Keratinocyte (primary cell): ENCODE results near the gene CEP131. TPM values are rescaled to one million over a fixed set of nuclear protein-coding genes. Genes with fewer than 3 reads are reported as not detected.

Source experiments
- DNase-seq: peaks from one replicate; pipeline ENCODE4 v3.0.0-alpha.2; 2011; ENCODE audit warnings: low read depth, missing footprints, low spot score
- FAIRE-seq: peaks from 2 replicates; lab custom pipeline; 2011; peaks lifted over from hg19 to GRCh38; lab: Jason Lieb, UNC
- H2AFZ ChIP-seq: 2 replicates; pipeline ENCODE4 v1.6.0; 2012; ENCODE audit warnings: low read length, control low read depth, inconsistent platforms; ENCODE audit not compliant: control insufficient read depth
- H3K27ac ChIP-seq: 2 replicates; pipeline ENCODE4 v1.5.1; 2011; ENCODE audit warnings: low read length; ENCODE audit not compliant: control insufficient read depth, insufficient read depth
- H3K27me3 ChIP-seq: 3 replicates; pipeline ENCODE4 v1.6.0; 2011; ENCODE audit warnings: low read length; ENCODE audit not compliant: control insufficient read depth, insufficient read depth; ENCODE audit errors: extremely low read depth
- H3K36me3 ChIP-seq, 2 experiments: 2 replicates in 1 of 2; 3 replicates in 1 of 2; pipeline ENCODE4 v1.5.1; 2011; ENCODE audit warnings: low read length in 2 of 2, mild to moderate bottlenecking in 1 of 2; ENCODE audit not compliant: control insufficient read depth in 2 of 2, insufficient read depth in 2 of 2; ENCODE audit errors: extremely low read depth in 1 of 2
- H3K4me1 ChIP-seq: 3 replicates; pipeline ENCODE4 v1.5.1; 2011; ENCODE audit warnings: low read length; ENCODE audit not compliant: control insufficient read depth, insufficient read depth; ENCODE audit errors: extremely low read depth
- H3K4me2 ChIP-seq: 3 replicates; pipeline ENCODE4 v1.6.0; 2011; ENCODE audit warnings: low read depth, low read length; ENCODE audit not compliant: control insufficient read depth, insufficient read depth; ENCODE audit errors: extremely low read depth
- H3K4me3 ChIP-seq, 3 experiments: fragments of 200-600 bp in 1 of 3; sonication (generic) in 1 of 3; 2 replicates in 2 of 3; 3 replicates in 1 of 3; pipeline ENCODE4 v1.5.1; 2011 to 2016; ENCODE audit warnings: low read length in 3 of 3, mild to moderate bottlenecking in 3 of 3, control low read depth in 2 of 3, inconsistent platforms in 1 of 3, low read depth in 1 of 3, mixed read lengths in 1 of 3, mixed run types in 1 of 3, moderate library complexity in 1 of 3; ENCODE audit not compliant: control insufficient read depth in 2 of 3, insufficient read depth in 2 of 3; ENCODE audit errors: extremely low read depth in 1 of 3
- H3K79me2 ChIP-seq: 2 replicates; pipeline ENCODE4 v1.6.0; 2012; ENCODE audit warnings: low read length; ENCODE audit not compliant: control insufficient read depth, insufficient read depth
- H3K9ac ChIP-seq: 3 replicates; pipeline ENCODE4 v1.6.0; 2011; ENCODE audit warnings: low read length; ENCODE audit not compliant: control insufficient read depth, insufficient read depth; ENCODE audit errors: extremely low read depth
- H3K9me1 ChIP-seq: 3 replicates; pipeline ENCODE4 v1.6.0; 2011; ENCODE audit warnings: low read length; ENCODE audit not compliant: control insufficient read depth, insufficient read depth; ENCODE audit errors: extremely low read depth
- H3K9me3 ChIP-seq: 2 replicates; pipeline ENCODE4 v1.5.1; 2012; ENCODE audit warnings: low read depth, low read length; ENCODE audit not compliant: control insufficient read depth
- H4K20me1 ChIP-seq: 3 replicates; pipeline ENCODE4 v1.6.0; 2011; ENCODE audit warnings: low read length; ENCODE audit not compliant: control insufficient read depth, insufficient read depth; ENCODE audit errors: extremely low read depth
- EZH2 ChIP-seq: IDR thresholded peaks from one replicate; pipeline ENCODE4 v1.6.1; 2012; ENCODE audit warnings: inconsistent platforms, mild to moderate bottlenecking, low read length, moderate library complexity
- dilution Hi-C: fragments of 300-500 bp; cut with MboI; formaldehyde crosslinking; loops from one replicate; pipeline ENCODE4 v1.7.0; 2020; ENCODE audit warnings: low sequenced_read_pairs; ENCODE audit not compliant: extremely low pct_ligation_motif_present
- polyA plus RNA-seq, 5 experiments: library from polyadenylated mRNA; depleted of rRNA in 3 of 5; stranded (reverse) in 3 of 5; stranded (forward) in 1 of 5; unstranded in 1 of 5; fragments of >200 nt; gene quantifications; 1 replicate in 1 of 5; 2 replicates in 3 of 5; 3 replicates in 1 of 5; pipeline versions ENCODE4 v1.2.1 to v1.2.3, GENCODE V29; 2011 to 2012; ENCODE audit warnings: missing spikeins in 2 of 5, low read depth in 1 of 5, low replicate concordance in 1 of 5
- TF ChIP-seq, protein P1 (sequence below), 3 experiments: IDR thresholded peaks in 1 of 3; conservative IDR thresholded peaks in 1 of 3; optimal IDR thresholded peaks in 1 of 3; 2 replicates in 2 of 3; 3 replicates in 1 of 3; pipeline versions ENCODE3 to v1.5.1; 2011; ENCODE audit warnings: low read length in 3 of 3, mild to moderate bottlenecking in 3 of 3, moderate library complexity in 2 of 3, control low read depth in 1 of 3, inconsistent platforms in 1 of 3; ENCODE audit not compliant: insufficient read depth in 2 of 3; ENCODE audit errors: extremely low read depth in 1 of 3

Gene CEP131
- polyA plus RNA-seq, 1 donor (not counting 4 experiments of a cell fraction or from before 2014, with no cell fraction given), result 2.6 TPM

DNA sequence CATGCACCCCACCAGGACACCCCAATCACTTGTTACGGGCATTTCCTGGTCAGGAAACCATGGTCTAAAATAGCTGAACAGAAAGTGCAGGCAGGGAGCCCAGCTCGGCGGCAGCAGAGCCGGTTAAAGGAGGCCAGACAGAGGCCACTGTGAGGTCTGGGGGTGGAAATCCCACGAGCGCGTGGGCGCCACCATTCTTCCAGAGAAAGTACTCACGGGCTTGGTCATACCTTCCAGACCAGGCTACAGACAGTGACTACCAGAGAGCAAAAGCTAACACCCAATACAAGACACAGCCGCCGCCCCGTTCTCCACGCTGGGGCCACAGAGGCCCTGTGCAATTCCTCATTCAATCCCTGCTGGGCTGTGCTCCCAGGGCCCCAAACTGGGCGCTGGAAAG lies 11.9 kb downstream of the CEP131 start:
- no peaks in the 10 kb centered on the region for H3K9me1 ChIP-seq
- no peaks in the 10 kb centered on the region for H3K9me3 ChIP-seq
- TF ChIP-seq, protein P1, sequence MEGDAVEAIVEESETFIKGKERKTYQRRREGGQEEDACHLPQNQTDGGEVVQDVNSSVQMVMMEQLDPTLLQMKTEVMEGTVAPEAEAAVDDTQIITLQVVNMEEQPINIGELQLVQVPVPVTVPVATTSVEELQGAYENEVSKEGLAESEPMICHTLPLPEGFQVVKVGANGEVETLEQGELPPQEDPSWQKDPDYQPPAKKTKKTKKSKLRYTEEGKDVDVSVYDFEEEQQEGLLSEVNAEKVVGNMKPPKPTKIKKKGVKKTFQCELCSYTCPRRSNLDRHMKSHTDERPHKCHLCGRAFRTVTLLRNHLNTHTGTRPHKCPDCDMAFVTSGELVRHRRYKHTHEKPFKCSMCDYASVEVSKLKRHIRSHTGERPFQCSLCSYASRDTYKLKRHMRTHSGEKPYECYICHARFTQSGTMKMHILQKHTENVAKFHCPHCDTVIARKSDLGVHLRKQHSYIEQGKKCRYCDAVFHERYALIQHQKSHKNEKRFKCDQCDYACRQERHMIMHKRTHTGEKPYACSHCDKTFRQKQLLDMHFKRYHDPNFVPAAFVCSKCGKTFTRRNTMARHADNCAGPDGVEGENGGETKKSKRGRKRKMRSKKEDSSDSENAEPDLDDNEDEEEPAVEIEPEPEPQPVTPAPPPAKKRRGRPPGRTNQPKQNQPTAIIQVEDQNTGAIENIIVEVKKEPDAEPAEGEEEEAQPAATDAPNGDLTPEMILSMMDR (optimal IDR thresholded peaks at IDR 0.05 in 1 of 3, IDR thresholded peaks at IDR 0.05 in 1 of 3, conservative IDR thresholded peaks at IDR 0.05 in 1 of 3; ENCODE audit: extremely low read depth in 1 of 3, insufficient read depth in 2 of 3, low read length in 3 of 3), result no peak
- no peak for TF ChIP-seq EZH2
- H3K36me3 ChIP-seq, result peaks cover 0 to 5% of the 10 kb centered on the region in 2 experiments
- H3K79me2 ChIP-seq, result no peaks in the 10 kb centered on the region
- no peaks in the 10 kb centered on the region for H3K27me3 ChIP-seq
- no peak overlapping the region for H2AFZ ChIP-seq
- H3K4me3 ChIP-seq, result no peak overlapping the region
- no peaks in the 10 kb centered on the region for H3K4me1 ChIP-seq
- dilution Hi-C loops, result no loop called here
- FAIRE-seq, result no peak
- DNase-seq, result no peak
- H3K9ac ChIP-seq, result no peak overlapping the region
- H3K4me2 ChIP-seq, result no peak overlapping the region
- no peaks in the 10 kb centered on the region for H4K20me1 ChIP-seq
- H3K27ac ChIP-seq, result no peak overlapping the region

DNA sequence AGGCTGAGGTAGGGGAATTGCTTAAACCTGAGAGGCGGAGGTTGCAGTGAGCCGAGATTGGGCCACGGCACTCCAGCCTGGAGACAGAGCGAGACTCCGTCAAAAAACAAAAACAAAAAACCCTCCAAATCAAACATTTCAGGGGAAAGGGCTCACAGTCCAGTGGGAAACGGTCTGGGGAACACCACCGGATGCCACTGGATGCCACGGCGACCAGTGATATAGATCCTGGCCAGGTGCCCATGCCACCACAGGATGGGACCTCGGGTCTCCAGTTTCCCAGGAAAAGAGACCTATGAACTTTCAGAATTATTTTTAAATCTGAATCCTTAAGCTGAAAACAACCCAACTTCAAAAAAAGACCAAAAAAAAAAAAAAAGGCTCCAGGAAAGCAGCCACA lies 12.3 kb downstream of the CEP131 start:
- no peaks in the 10 kb centered on the region for H4K20me1 ChIP-seq
- H3K4me2 ChIP-seq, result no peak overlapping the region
- no peaks in the 10 kb centered on the region for H3K79me2 ChIP-seq
- TF ChIP-seq, protein P1 (optimal IDR thresholded peaks at IDR 0.05 in 1 of 3, IDR thresholded peaks at IDR 0.05 in 1 of 3, conservative IDR thresholded peaks at IDR 0.05 in 1 of 3; ENCODE audit: extremely low read depth in 1 of 3, insufficient read depth in 2 of 3, low read length in 3 of 3), result no peak
- TF ChIP-seq EZH2, result no peak
- dilution Hi-C loops, result no loop called here
- H3K27me3 ChIP-seq, result no peaks in the 10 kb centered on the region
- H2AFZ ChIP-seq, result no peak overlapping the region
- no peak overlapping the region for H3K27ac ChIP-seq
- no peak for FAIRE-seq
- H3K9me3 ChIP-seq, result no peaks in the 10 kb centered on the region
- no peak for DNase-seq
- no peaks in the 10 kb centered on the region for H3K9me1 ChIP-seq
- H3K4me3 ChIP-seq, result no peak overlapping the region
- no peak overlapping the region for H3K9ac ChIP-seq
- peaks cover 0 to 5% of the 10 kb centered on the region in 2 experiments for H3K36me3 ChIP-seq
- no peaks in the 10 kb centered on the region for H3K4me1 ChIP-seq
